Inflammatory macrophage treated with lipopolysaccharide for 1 hour (primary cell): ENCODE data around the gene ANKDD1B.
A peak's percentile ranks its signal among the peaks of the same experiment; 100 is the strongest.

Source experiments
- DNase-seq, 2 donors: peaks; one replicate each; pipeline ENCODE4 v3.0.0-alpha.2; 2020 to 2022

The ANKDD1B gene

GRCh38 chr5:75711151-75711550 is 99.9 kb downstream of the ANKDD1B start:
- DNase-seq: no peak

GRCh38 chr5:75712091-75712490 is 100.8 kb downstream of the ANKDD1B start:
- no peak for DNase-seq

GRCh38 chr5:75716715-75717081 is 105.4 kb downstream of the ANKDD1B start:
- no peak for DNase-seq

GRCh38 chr5:75717082-75717922 is 106.0 kb downstream of the ANKDD1B start, which contains the start of gene POC5:
POC5 (minus strand) TSS chr5:75717437; CDS start chr5:75712937, 4,500 bp downstream.
- DNase-seq: peak; percentile 97 to 99

- DNase-seq: peak; percentile 8 to 42
Observed at GRCh38 chr5:75720882-75721281, 109.6 kb downstream of the ANKDD1B start.
